K562 (cell line): ENCODE results near the gene KCNA2. TPM values are rescaled to one million over a fixed set of nuclear protein-coding genes. Genes with fewer than 3 reads are reported as not detected.

Source experiments
- ATAC-seq: fragments of 200-7000 bp; cut with Tn5 transposase; 3 replicates; pipeline ENCODE4 v1.9.1; 2020; ENCODE audit warnings: moderate library complexity
- BruUV-seq: library from RNA; stranded (reverse); fragments of 400-500 nt; replicated peaks from 2 replicates; lab custom pipeline; 2021; lab: Mats Ljungman, UMichigan
- CTCF ChIA-PET: fragments of 300-600 bp; formaldehyde crosslinking; extraction: SDS; loops from one replicate; lab custom pipeline; 2021; ENCODE audit warnings: low intra/inter-chr PET ratio; lab: Yijun Ruan, JAX
- POLR2A ChIA-PET: fragments of 300-600, 350-650 bp; sonication (Branson Sonifier 250); formaldehyde crosslinking; extraction: SDS; loops from one replicate; lab custom pipeline; 2021; ENCODE audit warnings: antibody characterized with exemption, inconsistent platforms; lab: Yijun Ruan, JAX
- DNase-seq, 4 experiments: peaks; one replicate each; pipeline versions ENCODE4 v3.0.0 to v3.0.0-alpha.2; 2011 to 2018; ENCODE audit warnings: low spot score in 3 of 4, mixed read lengths in 3 of 4; ENCODE audit errors: extremely low read depth in 1 of 4
- FAIRE-seq: peaks from 2 replicates; lab custom pipeline; 2011; peaks lifted over from hg19 to GRCh38; lab: Jason Lieb, UNC
- H2AFZ ChIP-seq: 2 replicates; pipeline ENCODE4 v1.6.0; 2011; ENCODE audit warnings: low read depth, low read length, control low read depth, inconsistent platforms
- H3K27ac ChIP-seq: fragments of 200-600 bp; 3 replicates; pipeline ENCODE4 v1.8.0; 2011; ENCODE audit warnings: low read depth, mild to moderate bottlenecking, control low read depth, inconsistent platforms, low read length, moderate library complexity, mixed read lengths; ENCODE audit errors: extremely low read depth
- H3K27me3 ChIP-seq, 2 experiments: fragments of 300-600 bp in 1 of 2; 2 replicates in 1 of 2; 3 replicates in 1 of 2; pipeline versions ENCODE4 v1.6.0 to v1.8.0; 2011; ENCODE audit warnings: inconsistent platforms in 2 of 2, low read length in 2 of 2, mild to moderate bottlenecking in 1 of 2, mixed read lengths in 1 of 2, moderate library complexity in 1 of 2; ENCODE audit not compliant: control insufficient read depth in 2 of 2, insufficient read depth in 2 of 2
- H3K36me3 ChIP-seq: fragments of 300-600 bp; 3 replicates; pipeline ENCODE4 v1.8.0; 2011; ENCODE audit warnings: mild to moderate bottlenecking, low read length, inconsistent platforms; ENCODE audit not compliant: control insufficient read depth, insufficient read depth
- H3K4me1 ChIP-seq, 2 experiments: fragments of 200-600 bp in 1 of 2; replicated peaks in 1 of 2; 2 replicates in 1 of 2; 3 replicates in 1 of 2; pipeline versions ENCODE4 v1.5.1 to v1.8.0; 2011; ENCODE audit warnings: inconsistent platforms in 2 of 2, low read length in 2 of 2, mild to moderate bottlenecking in 1 of 2, mixed read lengths in 1 of 2, moderate library complexity in 1 of 2; ENCODE audit not compliant: control insufficient read depth in 2 of 2, insufficient read depth in 2 of 2
- H3K4me2 ChIP-seq: 2 replicates; pipeline ENCODE4 v1.6.1; 2011; ENCODE audit warnings: low read length, control low read depth, inconsistent platforms, mixed read lengths; ENCODE audit not compliant: insufficient read depth
- H3K4me3 ChIP-seq: fragments of 200-600 bp; sonication (generic), shearing (Covaris generic); 2 replicates; pipeline ENCODE4 v1.5.1; 2016; ENCODE audit warnings: control low read depth, inconsistent platforms
- H3K79me2 ChIP-seq: fragments of 200-600 bp; 3 replicates; pipeline ENCODE4 v1.8.0; 2011; ENCODE audit warnings: low read length, inconsistent platforms; ENCODE audit not compliant: control insufficient read depth, insufficient read depth
- H3K9ac ChIP-seq, 2 experiments: 2 replicates each; pipeline versions ENCODE4 v1.6.0 to v1.6.1; 2011; ENCODE audit warnings: low read depth in 2 of 2, low read length in 2 of 2, control low read depth in 1 of 2, inconsistent platforms in 1 of 2, mild to moderate bottlenecking in 1 of 2, mixed read lengths in 1 of 2; ENCODE audit not compliant: insufficient read depth in 1 of 2
- H3K9me1 ChIP-seq: one replicate; pipeline ENCODE4 v1.6.0; 2011; ENCODE audit warnings: inconsistent platforms, mild to moderate bottlenecking, low read length, moderate library complexity; ENCODE audit not compliant: control insufficient read depth, insufficient read depth
- H3K9me3 ChIP-seq: replicated peaks from 2 replicates; pipeline ENCODE4 v1.5.1; 2011; ENCODE audit warnings: low read depth, low read length, inconsistent platforms; ENCODE audit not compliant: control insufficient read depth, insufficient read depth
- H4K20me1 ChIP-seq: replicated peaks from 2 replicates; pipeline ENCODE4 v1.6.1; 2011; ENCODE audit warnings: low read length, inconsistent platforms, mixed read lengths; ENCODE audit not compliant: control insufficient read depth, insufficient read depth
- DEAF1 ChIP-seq: fragments of 450-650 bp; formaldehyde crosslinking; IDR thresholded peaks from 2 replicates; pipeline ENCODE4 v1.4.0; 2020; ENCODE audit warnings: mild to moderate bottlenecking, moderate library complexity
- MEF2A ChIP-seq: IDR thresholded peaks from 2 replicates; pipeline ENCODE4 v1.6.1; 2011; ENCODE audit warnings: low read depth, mild to moderate bottlenecking, low read length, moderate library complexity; ENCODE audit not compliant: control insufficient read depth
- PATZ1 ChIP-seq: fragments of 250-450 bp; sonication (Bioruptor Pico); IDR thresholded peaks from 2 replicates; pipeline ENCODE4 v1.5.0; 2020; ENCODE audit warnings: mild to moderate bottlenecking, borderline replicate concordance
- RREB1 ChIP-seq: fragments of 250-450 bp; sonication (Bioruptor Pico); IDR thresholded peaks from 2 replicates; pipeline ENCODE4 v1.4.0; 2020
- WGBS: fragments of 100-300 bp; shearing (Covaris generic); methylation state at CpG from one replicate; pipeline ENCODE4 v1.1.6; 2016; ENCODE audit warnings: low coverage, mixed read lengths; ENCODE audit not compliant: insufficient coverage; ENCODE audit errors: missing lambda C conversion rate; 5-methylcytosine and 5-hydroxymethylcytosine counted together
- in situ Hi-C: fragments of 300-500 bp; cut with MboI; formaldehyde crosslinking; loops from 4 replicates; pipeline ENCODE4 v1.15.0; 2018; ENCODE audit warnings: inconsistent platforms, mixed read lengths
- intact Hi-C: fragments of 100-400 bp; cut with micrococcal nuclease; formaldehyde crosslinking; loops from 2 replicates; pipeline ENCODE4 v1.14.2; 2022
- polyA plus RNA-seq, 8 experiments: library from polyadenylated mRNA; depleted of rRNA in 4 of 8; stranded (reverse) in 5 of 8; unstranded in 3 of 8; fragments of >200 nt; fragmentation: Nextera tagmentation in 2 of 8; fragmentation: Illumina TruSeq in 1 of 8; extraction: Ambion mirVana in 2 of 8; extraction: Trizol in 1 of 8; gene quantifications; 2 replicates each; pipeline versions ENCODE4 v1.2.1 to v1.2.3, GENCODE V29; 2011 to 2014; ENCODE audit warnings: inconsistent platforms in 1 of 8, missing spikeins in 1 of 8
- total RNA-seq, 7 experiments: library from RNA; depleted of rRNA in 6 of 7; stranded (reverse); fragments of >200 nt in 6 of 7; fragmentation: Illumina TruSeq in 2 of 7; extraction: Trizol in 2 of 7; gene quantifications; 2 replicates each; pipeline versions ENCODE4 v1.2.1 to v1.2.3, GENCODE V29; 2011 to 2021; ENCODE audit warnings: low replicate concordance in 1 of 7

The KCNA2 gene
- total and polyA plus RNA-seq, 9 of the 15 experiments (the other 6 are each of a cell fraction or from before 2014, with no cell fraction given): not detected

GRCh38 chr1:110617116-110617515 is 11.0 kb upstream of the KCNA2 start:
- Histone ChIP-seq H3K36me3 (no peaks in the 10 kb centered on the region), H3K4me2 (peak overlapping the region; percentile 44), H3K9ac (no peak overlapping the region), H3K9me1 (no peaks in the 10 kb centered on the region), H3K9me3 (no peaks in the 10 kb centered on the region), H2AFZ (peak overlapping the region; percentile 73), H4K20me1 (no peaks in the 10 kb centered on the region; the same call in 1 of the 2 replicates), H3K79me2 (no peaks in the 10 kb centered on the region), H3K4me1 (peaks cover 20 to 22% of the 10 kb centered on the region in 2 experiments), H3K4me3 (no peak overlapping the region), H3K27ac (no peak overlapping the region), H3K27me3 (peaks cover 8 to 21% of the 10 kb centered on the region in 2 experiments; a peak in 4 of 5 replicates)
- CTCF ChIA-PET: interaction anchor here (1.1 to 2.8 kb wide), 2 partner anchors 93 to 97 kb away, joined by 3 to 17 read pairs; no protein-coding TSS in a partner anchor
- 33% methylated on average over 3 of the region's 3 CpGs for WGBS
- BruUV-seq: no TSS peak
- in situ Hi-C loops: no loop called here
- FAIRE-seq (no peak), ATAC-seq (no peak), DNase-seq (no peak)
- TF ChIP-seq DEAF1 (CRISPR knock-in tag): no peak
- no peak for TF ChIP-seq PATZ1 (CRISPR knock-in tag)
- TF ChIP-seq MEF2A: no peak
- TF ChIP-seq RREB1: 0 out of 2 replicates have a peak, but pooled peaks have one; percentile 10
- intact Hi-C loops: loop anchor here (2.0 to 5.0 kb wide), 2 partner anchors 62 to 375 kb away; no protein-coding TSS in a partner anchor
- POLR2A ChIA-PET: interaction anchor here (0.5 to 1.1 kb wide), 5 partner anchors 9 to 383 kb away, joined by 3 to 5 read pairs (median 3); no protein-coding TSS in a partner anchor
